HepG2 (cell line): Measurements from ENCODE around the gene DSCAML1. TPM values are rescaled to one million over a fixed set of nuclear protein-coding genes. Genes with fewer than 3 reads are reported as not detected.

Experiments used
- ATAC-seq: fragments of 200-7000 bp; cut with Tn5 transposase; 3 replicates; pipeline ENCODE4 v1.9.1; 2020; ENCODE audit warnings: mild to moderate bottlenecking, moderate library complexity
- BruUV-seq: library from RNA; stranded (reverse); fragments of 400-500 nt; replicated peaks from 2 replicates; lab custom pipeline; 2021; lab: Mats Ljungman, UMichigan
- CTCF ChIA-PET: fragments of 300-600 bp; formaldehyde crosslinking; extraction: SDS; loops from one replicate; lab custom pipeline; 2021; ENCODE audit warnings: low total read pairs, inconsistent platforms, low intra/inter-chr PET ratio; lab: Yijun Ruan, JAX
- POLR2A ChIA-PET: fragments of 350-600 bp; sonication (Branson Sonifier 250); formaldehyde crosslinking; loops from one replicate; lab custom pipeline; 2020; ENCODE audit warnings: antibody characterized with exemption, inconsistent platforms; lab: Yijun Ruan, JAX
- DNase-seq: peaks from one replicate; pipeline ENCODE4 v3.0.0-alpha.2; 2015; ENCODE audit warnings: low spot score
- FAIRE-seq: peaks from 3 replicates; lab custom pipeline; 2011; peaks lifted over from hg19 to GRCh38; lab: Jason Lieb, UNC
- H2AFZ ChIP-seq: one replicate; pipeline ENCODE4 v1.6.1; 2011; ENCODE audit warnings: low read length, inconsistent platforms
- H3K27ac ChIP-seq: fragments of 300-600 bp; 3 replicates; pipeline ENCODE4 v1.8.0; 2011; ENCODE audit warnings: mixed run types, mild to moderate bottlenecking, mixed read lengths, low read length, inconsistent platforms; ENCODE audit not compliant: insufficient read depth; ENCODE audit errors: extremely low read length
- H3K27me3 ChIP-seq, 2 experiments: fragments of 200-600 bp in 1 of 2; 2 replicates in 1 of 2; 3 replicates in 1 of 2; pipeline versions ENCODE4 v1.6.0 to v1.8.0; 2011; ENCODE audit warnings: low read length in 2 of 2, mild to moderate bottlenecking in 2 of 2, moderate library complexity in 2 of 2, inconsistent platforms in 1 of 2; ENCODE audit not compliant: insufficient read depth in 2 of 2, control insufficient read depth in 1 of 2
- H3K36me3 ChIP-seq, 2 experiments: fragments of 200-600 bp in 1 of 2; replicated peaks in 1 of 2; 2 replicates in 1 of 2; 3 replicates in 1 of 2; pipeline versions ENCODE4 v1.5.1 to v1.8.0; 2011; ENCODE audit warnings: low read length in 2 of 2, inconsistent platforms in 1 of 2; ENCODE audit not compliant: insufficient read depth in 2 of 2, control insufficient read depth in 1 of 2
- H3K4me1 ChIP-seq: 2 replicates; pipeline ENCODE4 v1.5.1; 2012; ENCODE audit warnings: low read length, inconsistent platforms; ENCODE audit not compliant: insufficient read depth
- H3K4me2 ChIP-seq: 2 replicates; pipeline ENCODE4 v1.6.0; 2011; ENCODE audit warnings: low read depth, low read length, inconsistent platforms
- H3K4me3 ChIP-seq, 3 experiments: fragments of 200-600 bp in 1 of 3; sonication (generic), shearing (Covaris generic) in 1 of 3; replicated peaks in 1 of 3; 2 replicates each; pipeline ENCODE4 v1.5.1; 2011 to 2016; ENCODE audit warnings: low read length in 3 of 3, inconsistent platforms in 2 of 3, low read depth in 2 of 3, mild to moderate bottlenecking in 2 of 3, control low read depth in 1 of 3, mixed read lengths in 1 of 3; ENCODE audit not compliant: insufficient read depth in 1 of 3
- H3K79me2 ChIP-seq: one replicate; pipeline ENCODE4 v1.6.1; 2011; ENCODE audit warnings: low read length, inconsistent platforms; ENCODE audit not compliant: insufficient read depth
- H3K9ac ChIP-seq: 2 replicates; pipeline ENCODE4 v1.6.0; 2011; ENCODE audit warnings: mild to moderate bottlenecking, low read depth, low read length, inconsistent platforms; ENCODE audit not compliant: insufficient read depth
- H3K9me3 ChIP-seq: 2 replicates; pipeline ENCODE4 v1.5.1; 2012; ENCODE audit warnings: mild to moderate bottlenecking, low read length
- H4K20me1 ChIP-seq: 2 replicates; pipeline ENCODE4 v1.6.0; 2011; ENCODE audit warnings: inconsistent platforms, mild to moderate bottlenecking, low read length, moderate library complexity; ENCODE audit not compliant: insufficient read depth
- FIP1L1 ChIP-seq: fragments of 200-400 bp; formaldehyde crosslinking; IDR thresholded peaks from 2 replicates; pipeline ENCODE4 v1.6.1; 2018; ENCODE audit warnings: low read depth, mild to moderate bottlenecking, low read length, moderate library complexity, borderline replicate concordance; ENCODE audit not compliant: insufficient read depth
- ISL2 ChIP-seq: sonication (generic); formaldehyde crosslinking; IDR thresholded peaks from 2 replicates; pipeline ENCODE4 v1.5.0; 2020; ENCODE audit warnings: missing genetic modification reagents
- NAIF1 ChIP-seq: sonication (generic); formaldehyde crosslinking; IDR thresholded peaks from 2 replicates; pipeline ENCODE4 v1.5.0; 2020; ENCODE audit warnings: mild to moderate bottlenecking, missing genetic modification reagents, borderline replicate concordance
- NCOA1 ChIP-seq: sonication (generic); formaldehyde crosslinking; IDR thresholded peaks from 2 replicates; pipeline ENCODE4 v1.9.0; 2021; ENCODE audit warnings: missing genetic modification reagents
- NFE2L2 ChIP-seq: fragments of 150-350 bp; IDR thresholded peaks from 2 replicates; pipeline ENCODE4 v1.6.1; 2014; ENCODE audit warnings: low read length
- NFIB ChIP-seq: sonication (generic); formaldehyde crosslinking; IDR thresholded peaks from 2 replicates; pipeline ENCODE4 v1.9.0; 2021; ENCODE audit warnings: missing genetic modification reagents, mild to moderate bottlenecking, borderline replicate concordance
- NFRKB ChIP-seq: fragments of 450-650 bp; IDR thresholded peaks from 2 replicates; pipeline ENCODE4 v1.6.1; 2017
- RBAK ChIP-seq: sonication (generic); formaldehyde crosslinking; IDR thresholded peaks from 2 replicates; pipeline ENCODE4 v1.5.1; 2020; ENCODE audit warnings: mild to moderate bottlenecking, missing genetic modification reagents
- REPIN1 ChIP-seq: sonication (generic); formaldehyde crosslinking; IDR thresholded peaks from 2 replicates; pipeline ENCODE4 v1.8.0; 2022; ENCODE audit warnings: missing genetic modification reagents, low read depth, mild to moderate bottlenecking, borderline replicate concordance
- SNAI1 ChIP-seq: sonication (generic); formaldehyde crosslinking; IDR thresholded peaks from 2 replicates; pipeline ENCODE4 v1.5.0; 2020; ENCODE audit warnings: mild to moderate bottlenecking, missing genetic modification reagents, borderline replicate concordance
- TRIM24 ChIP-seq: sonication (generic); formaldehyde crosslinking; IDR thresholded peaks from 2 replicates; pipeline ENCODE4 v1.8.0; 2022; ENCODE audit warnings: mild to moderate bottlenecking, missing genetic modification reagents
- U2AF1 ChIP-seq: fragments of 200-400 bp; formaldehyde crosslinking; optimal IDR thresholded peaks from 2 replicates; pipeline ENCODE3; 2017; ENCODE audit warnings: mild to moderate bottlenecking, low read depth, low read length
- ZMYM3 ChIP-seq: sonication (generic); formaldehyde crosslinking; IDR thresholded peaks from 2 replicates; pipeline ENCODE4 v1.5.1; 2020; ENCODE audit warnings: mild to moderate bottlenecking, missing genetic modification reagents
- ZNF296 ChIP-seq: sonication (generic); formaldehyde crosslinking; conservative IDR thresholded peaks from 2 replicates; pipeline ENCODE4 v1.5.0; 2020; ENCODE audit warnings: mild to moderate bottlenecking, missing genetic modification reagents
- ZNF431 ChIP-seq: sonication (generic); formaldehyde crosslinking; IDR thresholded peaks from 2 replicates; pipeline ENCODE4 v1.9.0; 2022; ENCODE audit warnings: missing genetic modification reagents, low read depth, mild to moderate bottlenecking, borderline replicate concordance
- WGBS: methylation state at CpG from one replicate; pipeline ENCODE4 v1.1.6; 2017; ENCODE audit warnings: low lambda C conversion rate; 5-methylcytosine and 5-hydroxymethylcytosine counted together
- in situ Hi-C: cut with HindIII; loops from 2 replicates; pipeline ENCODE4 v1.10.0; 2017; ENCODE audit warnings: low pct_unique_long_range_greater_than_20kb; ENCODE audit not compliant: extremely low pct_ligation_motif_present
- intact Hi-C: fragments of 100-400 bp; cut with micrococcal nuclease; formaldehyde crosslinking; loops from one replicate; pipeline ENCODE4 v1.10.0; 2022; ENCODE audit not compliant: unreplicated experiment
- polyA plus RNA-seq, 8 experiments: library from polyadenylated mRNA; depleted of rRNA in 3 of 8; stranded (reverse) in 7 of 8; unstranded in 1 of 8; fragments of >200 nt; fragmentation: Illumina TruSeq in 4 of 8; extraction: Trizol in 4 of 8; gene quantifications; 2 replicates each; pipeline versions ENCODE4 v1.2.1 to v1.2.3, GENCODE V29; 2011 to 2016; ENCODE audit warnings: low read depth in 4 of 8, missing spikeins in 1 of 8, mixed read lengths in 1 of 8; ENCODE audit not compliant: insufficient read depth in 1 of 8
- total RNA-seq, 5 experiments: library from RNA; depleted of rRNA; stranded (reverse); fragments of >200 nt; fragmentation: Illumina TruSeq; extraction: Trizol; gene quantifications; 2 replicates each; pipeline ENCODE4 v1.2.3, GENCODE V29; 2016; ENCODE audit warnings: low read depth in 1 of 5
- TF ChIP-seq, protein P1 (sequence below): sonication (generic); formaldehyde crosslinking; IDR thresholded peaks from 2 replicates; pipeline ENCODE4 v1.4.0; 2020; ENCODE audit warnings: low read depth, missing genetic modification reagents

DSCAML1 gene
- total and polyA plus RNA-seq, 2 of the 13 experiments (the other 11 are each of a cell fraction or from before 2014, with no cell fraction given), result 0.29 to 0.40 TPM

GRCh38 chr11:117437791-117438130 is 359.3 kb downstream of the DSCAML1 start:
- Histone ChIP-seq H3K4me2 (no peak overlapping the region), H3K9me3 (no peaks in the 10 kb centered on the region), H3K4me1 (no peaks in the 10 kb centered on the region), H3K4me3 (no peak overlapping the region), H3K27ac (no peak overlapping the region), H4K20me1 (0 out of 2 replicates have a peak, but pooled peaks cover 3% of the 10 kb centered on the region), H3K36me3 (no peaks in the 10 kb centered on the region), H3K27me3 (peaks cover 0 to 11% of the 10 kb centered on the region in 2 experiments; a peak in 3 of 5 replicates), H2AFZ (no peak overlapping the region), H3K9ac (no peak overlapping the region), H3K79me2 (no peaks in the 10 kb centered on the region)
- no peak for TF ChIP-seq NAIF1
- TF ChIP-seq ZNF296, result no peak
- TF ChIP-seq ZNF431, result no peak
- TF ChIP-seq RBAK (CRISPR knock-in tag), result no peak
- TF ChIP-seq, protein P1, sequence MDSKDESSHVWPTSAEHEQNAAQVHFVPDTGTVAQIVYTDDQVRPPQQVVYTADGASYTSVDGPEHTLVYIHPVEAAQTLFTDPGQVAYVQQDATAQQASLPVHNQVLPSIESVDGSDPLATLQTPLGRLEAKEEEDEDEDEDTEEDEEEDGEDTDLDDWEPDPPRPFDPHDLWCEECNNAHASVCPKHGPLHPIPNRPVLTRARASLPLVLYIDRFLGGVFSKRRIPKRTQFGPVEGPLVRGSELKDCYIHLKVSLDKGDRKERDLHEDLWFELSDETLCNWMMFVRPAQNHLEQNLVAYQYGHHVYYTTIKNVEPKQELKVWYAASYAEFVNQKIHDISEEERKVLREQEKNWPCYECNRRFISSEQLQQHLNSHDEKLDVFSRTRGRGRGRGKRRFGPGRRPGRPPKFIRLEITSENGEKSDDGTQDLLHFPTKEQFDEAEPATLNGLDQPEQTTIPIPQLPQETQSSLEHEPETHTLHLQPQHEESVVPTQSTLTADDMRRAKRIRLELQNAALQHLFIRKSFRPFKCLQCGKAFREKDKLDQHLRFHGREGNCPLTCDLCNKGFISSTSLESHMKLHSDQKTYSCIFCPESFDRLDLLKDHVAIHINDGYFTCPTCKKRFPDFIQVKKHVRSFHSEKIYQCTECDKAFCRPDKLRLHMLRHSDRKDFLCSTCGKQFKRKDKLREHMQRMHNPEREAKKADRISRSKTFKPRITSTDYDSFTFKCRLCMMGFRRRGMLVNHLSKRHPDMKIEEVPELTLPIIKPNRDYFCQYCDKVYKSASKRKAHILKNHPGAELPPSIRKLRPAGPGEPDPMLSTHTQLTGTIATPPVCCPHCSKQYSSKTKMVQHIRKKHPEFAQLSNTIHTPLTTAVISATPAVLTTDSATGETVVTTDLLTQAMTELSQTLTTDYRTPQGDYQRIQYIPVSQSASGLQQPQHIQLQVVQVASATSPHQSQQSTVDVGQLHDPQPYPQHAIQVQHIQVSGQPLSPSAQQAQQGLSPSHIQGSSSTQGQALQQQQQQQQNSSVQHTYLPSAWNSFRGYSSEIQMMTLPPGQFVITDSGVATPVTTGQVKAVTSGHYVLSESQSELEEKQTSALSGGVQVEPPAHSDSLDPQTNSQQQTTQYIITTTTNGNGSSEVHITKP (CRISPR knock-in tag), result no peak
- no peak for TF ChIP-seq NFE2L2
- TF ChIP-seq REPIN1 (CRISPR knock-in tag), result no peak
- no peak for TF ChIP-seq U2AF1
- no peak for TF ChIP-seq ISL2 (CRISPR knock-in tag)
- no peak for TF ChIP-seq NFIB (CRISPR knock-in tag)
- no peak for TF ChIP-seq TRIM24 (CRISPR knock-in tag)
- TF ChIP-seq ZMYM3 (CRISPR knock-in tag), result no peak
- no peak for TF ChIP-seq NFRKB
- no peak for TF ChIP-seq NCOA1
- no peak for TF ChIP-seq FIP1L1
- TF ChIP-seq SNAI1, result no peak
- ATAC-seq, result no peak
- WGBS, result 67% methylated on average over 6 of the region's 14 CpGs
- intact Hi-C loops (no loop called here), in situ Hi-C loops (loop anchor here (25.0 kb wide), 1 partner anchor 500 kb away; the partner anchor contains the start of gene TMPRSS13)
- POLR2A ChIA-PET, result no interaction called here
- BruUV-seq, result no TSS peak
- CTCF ChIA-PET, result no interaction called here
- FAIRE-seq, result no peak
- no peak for DNase-seq
